ENCODE data around the gene MOBP.

Gene MOBP

DNA sequence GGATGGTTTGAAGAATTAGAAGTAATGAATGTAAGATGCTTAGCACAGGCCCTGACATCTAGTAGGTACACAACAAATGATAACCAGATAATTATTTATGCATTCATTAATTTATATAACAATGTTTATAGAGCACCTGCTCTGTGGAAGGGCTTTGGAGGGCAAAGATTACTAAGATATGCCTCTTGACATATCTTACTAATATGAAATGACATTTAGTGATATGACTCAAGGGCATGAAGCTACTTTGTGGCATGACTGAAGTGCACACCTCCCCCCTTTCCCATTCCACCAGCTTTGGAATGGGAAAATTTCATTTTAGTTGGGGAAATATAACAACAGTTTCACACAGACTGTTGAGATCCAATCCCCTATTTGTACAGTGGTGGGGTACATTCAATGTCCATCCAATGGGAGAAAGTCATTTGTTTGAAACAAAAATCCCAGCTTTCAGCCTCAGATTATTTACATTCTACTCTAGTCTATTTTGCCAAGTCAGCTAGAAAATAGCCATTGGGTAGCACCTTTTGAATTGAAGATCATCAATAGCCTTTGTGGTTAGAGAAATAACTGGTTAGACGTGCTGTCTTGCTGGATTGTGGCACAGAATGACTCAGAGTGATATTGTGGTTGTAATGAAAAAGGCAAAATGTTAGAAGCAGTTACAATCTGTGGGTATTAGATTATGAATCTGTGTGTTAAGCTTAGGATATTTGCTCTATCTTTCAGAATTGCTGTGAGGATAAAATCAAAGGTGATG, 72.9 kb downstream of the MOBP start:
- no peak for DNase-seq
- Histone ChIP-seq H3K27ac (ENCODE audit: low read depth, low read length) (no peak overlapping the region), H3K56ac (ENCODE audit: low read length) (no peak overlapping the region)

DNA sequence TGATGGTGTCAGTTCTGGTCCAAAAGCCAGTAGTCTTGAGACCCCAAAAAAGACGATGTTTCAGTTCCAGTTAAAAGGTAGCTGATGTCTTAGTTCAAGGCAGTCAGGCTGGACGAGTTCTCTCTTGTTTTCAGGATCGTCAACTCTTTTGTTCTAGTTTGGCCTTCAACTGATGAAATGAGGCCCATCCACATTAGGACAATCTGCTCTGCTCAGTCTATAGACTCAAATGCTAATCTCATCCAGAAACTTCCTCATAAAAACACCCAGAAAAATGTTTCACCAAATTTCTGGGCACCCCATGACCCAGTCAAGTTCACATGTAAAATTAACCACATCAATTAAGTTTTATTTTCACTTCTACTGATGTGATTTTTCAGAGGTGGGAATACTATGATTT, 74.0 kb downstream of the MOBP start:
- Histone ChIP-seq H3K79me1 (ENCODE audit: low read length) (no peaks in the 10 kb centered on the region), H3K27me3 (ENCODE audit: insufficient read depth, low read length, poor library complexity) (no peaks in the 10 kb centered on the region), H4K5ac (ENCODE audit: low read length) (no peak overlapping the region), H3K27ac (ENCODE audit: low read depth, low read length) (no peak overlapping the region), H3K56ac (ENCODE audit: low read length) (peak overlapping the region; percentile 25), H2BK15ac (replicated peaks; ENCODE audit: low read depth) (peak overlapping the region; percentile 99), H3K4me2 (ENCODE audit: low read length) (no peak overlapping the region), H2BK5ac (ENCODE audit: low read length) (no peak overlapping the region), H3K23ac (ENCODE audit: low read length) (no peak overlapping the region), H3K18ac (ENCODE audit: low read length) (no peak overlapping the region), H3K4ac (ENCODE audit: low read depth, low read length) (no peak overlapping the region), H4K8ac (ENCODE audit: low read depth, low read length) (no peak overlapping the region), H2BK120ac (ENCODE audit: low read depth, low read length) (no peak overlapping the region), H3K79me2 (ENCODE audit: control insufficient read depth, insufficient read depth, low read length) (no peaks in the 10 kb centered on the region), H3K4me1 (ENCODE audit: control insufficient read depth, low read depth, low read length) (peaks cover 2% of the 10 kb centered on the region), H3K4me3 (ENCODE audit: low read length) (no peak overlapping the region), H2AK5ac (ENCODE audit: low read length) (no peak overlapping the region), H3K36me3 (ENCODE audit: control insufficient read depth, insufficient read depth, low read length) (no peaks in the 10 kb centered on the region), H3K9ac (ENCODE audit: low read length) (no peak overlapping the region)
- WGBS (ENCODE audit: extremely low coverage, insufficient coverage, low lambda C conversion rate): no CpG with 5 or more reads among the region's 3 CpGs
- DNase-seq: no peak

More for the DNA sequence above, 72.9 kb downstream of the MOBP start:
- Histone ChIP-seq H3K23ac (ENCODE audit: low read length) (no peak overlapping the region), H3K4me3 (ENCODE audit: low read length) (no peak overlapping the region), H3K79me1 (ENCODE audit: low read length) (no peaks in the 10 kb centered on the region), H2AK5ac (ENCODE audit: low read length) (no peak overlapping the region), H3K36me3 (ENCODE audit: control insufficient read depth, insufficient read depth, low read length) (no peaks in the 10 kb centered on the region), H3K4me2 (ENCODE audit: low read length) (no peak overlapping the region), H3K79me2 (ENCODE audit: control insufficient read depth, insufficient read depth, low read length) (no peaks in the 10 kb centered on the region), H3K27me3 (ENCODE audit: insufficient read depth, low read length, poor library complexity) (no peaks in the 10 kb centered on the region), H2BK120ac (ENCODE audit: low read depth, low read length) (no peak overlapping the region), H4K8ac (ENCODE audit: low read depth, low read length) (no peak overlapping the region), H4K5ac (ENCODE audit: low read length) (no peak overlapping the region), H3K9ac (ENCODE audit: low read length) (no peak overlapping the region), H3K4ac (ENCODE audit: low read depth, low read length) (no peak overlapping the region), H2BK15ac (replicated peaks; ENCODE audit: low read depth) (no peak overlapping the region), H3K4me1 (ENCODE audit: control insufficient read depth, low read depth, low read length) (peaks cover 2% of the 10 kb centered on the region), H3K18ac (ENCODE audit: low read length) (no peak overlapping the region), H2BK5ac (ENCODE audit: low read length) (no peak overlapping the region)
- no CpG with 5 or more reads among the region's 1 CpG for WGBS (ENCODE audit: extremely low coverage, insufficient coverage, low lambda C conversion rate)

DNA sequence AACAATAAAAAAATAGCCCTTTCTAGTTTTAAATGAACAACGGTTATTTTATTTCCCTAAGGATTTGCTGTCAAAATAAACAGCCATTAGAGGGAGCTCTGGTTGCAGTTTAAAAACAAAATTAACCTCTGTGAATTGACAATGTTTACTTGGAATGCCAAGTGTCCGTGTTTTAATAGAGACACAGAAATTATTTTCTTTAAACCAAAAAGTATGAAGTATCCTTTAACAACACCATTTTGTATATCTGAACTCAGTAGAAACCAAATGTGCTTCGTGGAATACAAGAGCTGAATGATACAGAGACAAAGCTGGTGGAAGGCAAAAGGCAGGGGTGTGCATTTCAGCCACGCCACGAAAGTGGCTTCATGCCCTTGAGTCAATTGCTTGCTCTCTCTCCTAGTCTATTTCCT, 74.4 kb downstream of the MOBP start:
- H3K4me3 ChIP-seq (ENCODE audit: low read length): no peak overlapping the region
- H3K56ac ChIP-seq (ENCODE audit: low read length): no peak overlapping the region
- no peaks in the 10 kb centered on the region for H3K79me1 ChIP-seq (ENCODE audit: low read length)
- H3K27ac ChIP-seq (ENCODE audit: low read depth, low read length): no peak overlapping the region
- no peak overlapping the region for H4K8ac ChIP-seq (ENCODE audit: low read depth, low read length)
- DNase-seq: peak; percentile 60
- no peak overlapping the region for H3K4me2 ChIP-seq (ENCODE audit: low read length)
- H3K36me3 ChIP-seq (ENCODE audit: control insufficient read depth, insufficient read depth, low read length): no peaks in the 10 kb centered on the region
- H2BK5ac ChIP-seq (ENCODE audit: low read length): no peak overlapping the region
- H2BK15ac ChIP-seq (replicated peaks; ENCODE audit: low read depth): no peak overlapping the region
- no peak overlapping the region for H4K5ac ChIP-seq (ENCODE audit: low read length)
- H3K23ac ChIP-seq (ENCODE audit: low read length): no peak overlapping the region
- H3K9ac ChIP-seq (ENCODE audit: low read length): no peak overlapping the region
- no peaks in the 10 kb centered on the region for H3K27me3 ChIP-seq (ENCODE audit: insufficient read depth, low read length, poor library complexity)
- H3K4me1 ChIP-seq (ENCODE audit: control insufficient read depth, low read depth, low read length): peaks cover 2% of the 10 kb centered on the region
- no CpG with 5 or more reads among the region's 5 CpGs for WGBS (ENCODE audit: extremely low coverage, insufficient coverage, low lambda C conversion rate)
- H3K4ac ChIP-seq (ENCODE audit: low read depth, low read length): no peak overlapping the region
- no peak overlapping the region for H2BK120ac ChIP-seq (ENCODE audit: low read depth, low read length)
- no peak overlapping the region for H2AK5ac ChIP-seq (ENCODE audit: low read length)
- H3K18ac ChIP-seq (ENCODE audit: low read length): peak overlapping the region; percentile 80
- H3K79me2 ChIP-seq (ENCODE audit: control insufficient read depth, insufficient read depth, low read length): no peaks in the 10 kb centered on the region

DNA sequence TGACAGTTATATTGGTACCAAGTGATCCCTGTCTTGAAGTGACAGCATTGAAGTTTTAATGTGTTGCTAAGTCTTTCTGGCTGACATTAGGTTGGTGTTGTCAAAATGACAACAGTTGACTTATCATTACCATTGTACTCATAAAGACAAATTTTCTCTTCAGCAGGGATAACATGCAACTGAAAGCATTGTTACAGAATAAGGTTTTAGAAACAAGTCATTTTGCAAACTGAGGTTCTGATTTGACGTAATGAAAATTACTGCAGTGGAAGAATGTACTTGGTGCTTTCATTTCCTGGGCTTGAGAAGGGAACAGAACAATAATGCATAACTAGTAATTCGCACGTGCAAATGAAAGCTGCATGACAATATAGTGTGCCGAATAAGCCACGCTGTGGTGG, 75.1 kb downstream of the MOBP start:
- Histone ChIP-seq H3K56ac (ENCODE audit: low read length) (no peak overlapping the region), H3K9ac (ENCODE audit: low read length) (no peak overlapping the region), H4K5ac (ENCODE audit: low read length) (no peak overlapping the region), H3K23ac (ENCODE audit: low read length) (no peak overlapping the region), H3K79me2 (ENCODE audit: control insufficient read depth, insufficient read depth, low read length) (no peaks in the 10 kb centered on the region), H3K79me1 (ENCODE audit: low read length) (no peaks in the 10 kb centered on the region), H3K4me3 (ENCODE audit: low read length) (no peak overlapping the region), H3K27me3 (ENCODE audit: insufficient read depth, low read length, poor library complexity) (no peaks in the 10 kb centered on the region), H3K4me2 (ENCODE audit: low read length) (no peak overlapping the region), H2BK5ac (ENCODE audit: low read length) (no peak overlapping the region), H2BK15ac (replicated peaks; ENCODE audit: low read depth) (peak overlapping the region; percentile 45), H3K18ac (ENCODE audit: low read length) (peak overlapping the region; percentile 80), H3K4ac (ENCODE audit: low read depth, low read length) (no peak overlapping the region), H2BK120ac (ENCODE audit: low read depth, low read length) (peak overlapping the region; percentile 21), H2AK5ac (ENCODE audit: low read length) (no peak overlapping the region), H3K4me1 (ENCODE audit: control insufficient read depth, low read depth, low read length) (peaks cover 2% of the 10 kb centered on the region), H3K36me3 (ENCODE audit: control insufficient read depth, insufficient read depth, low read length) (no peaks in the 10 kb centered on the region), H3K27ac (ENCODE audit: low read depth, low read length) (no peak overlapping the region), H4K8ac (ENCODE audit: low read depth, low read length) (no peak overlapping the region)
- no CpG with 5 or more reads among the region's 5 CpGs for WGBS (ENCODE audit: extremely low coverage, insufficient coverage, low lambda C conversion rate)
- DNase-seq: no peak

DNA sequence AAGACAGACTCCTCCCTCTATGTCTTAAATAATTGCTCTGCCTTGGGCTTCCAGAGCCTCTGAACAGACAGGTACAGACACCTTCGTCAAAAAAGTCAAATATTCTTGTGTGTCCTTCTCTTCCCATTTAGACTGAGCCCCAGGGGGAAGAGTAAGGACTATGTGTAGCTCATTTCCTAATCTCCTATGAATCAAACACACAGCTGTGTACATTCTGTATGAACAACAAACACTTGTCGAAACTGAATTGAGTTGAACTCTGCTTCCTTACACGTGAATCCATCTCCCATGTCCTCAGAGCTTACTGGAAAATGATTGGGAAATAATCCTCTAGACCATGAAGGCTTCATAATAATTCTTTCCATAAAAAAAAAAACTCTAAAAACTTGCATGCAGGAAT, 80.8 kb downstream of the MOBP start:
- no peak overlapping the region for H2BK5ac ChIP-seq (ENCODE audit: low read length)
- DNase-seq: no peak
- H4K8ac ChIP-seq (ENCODE audit: low read depth, low read length): no peak overlapping the region
- H3K4me3 ChIP-seq (ENCODE audit: low read length): no peak overlapping the region
- no CpG with 5 or more reads among the region's 3 CpGs for WGBS (ENCODE audit: extremely low coverage, insufficient coverage, low lambda C conversion rate)
- no peak overlapping the region for H3K56ac ChIP-seq (ENCODE audit: low read length)
- H3K9ac ChIP-seq (ENCODE audit: low read length): no peak overlapping the region
- no peaks in the 10 kb centered on the region for H3K27me3 ChIP-seq (ENCODE audit: insufficient read depth, low read length, poor library complexity)
- peaks cover 1% of the 10 kb centered on the region for H3K4me1 ChIP-seq (ENCODE audit: control insufficient read depth, low read depth, low read length)
- no peak overlapping the region for H3K18ac ChIP-seq (ENCODE audit: low read length)
- H2BK120ac ChIP-seq (ENCODE audit: low read depth, low read length): no peak overlapping the region
- H4K5ac ChIP-seq (ENCODE audit: low read length): no peak overlapping the region
- no peak overlapping the region for H3K4me2 ChIP-seq (ENCODE audit: low read length)
- H3K79me2 ChIP-seq (ENCODE audit: control insufficient read depth, insufficient read depth, low read length): no peaks in the 10 kb centered on the region
- H3K79me1 ChIP-seq (ENCODE audit: low read length): no peaks in the 10 kb centered on the region
- no peak overlapping the region for H2AK5ac ChIP-seq (ENCODE audit: low read length)
- no peak overlapping the region for H3K23ac ChIP-seq (ENCODE audit: low read length)
- no peak overlapping the region for H3K4ac ChIP-seq (ENCODE audit: low read depth, low read length)
- no peak overlapping the region for H2BK15ac ChIP-seq (replicated peaks; ENCODE audit: low read depth)
- no peak overlapping the region for H3K27ac ChIP-seq (ENCODE audit: low read depth, low read length)
- H3K36me3 ChIP-seq (ENCODE audit: control insufficient read depth, insufficient read depth, low read length): no peaks in the 10 kb centered on the region
